MM.1S (cell line): Measurements from ENCODE around the gene MEGF11.

ENCODE experiments used
- CTCF ChIP-seq: fragments of 300-600 bp; sonication (generic); IDR thresholded peaks from 2 replicates; pipeline ENCODE4 v1.5.1; 2016; ENCODE audit warnings: antibody characterized with exemption, low read length, mixed read lengths
- EZH2 ChIP-seq: fragments of 300-600 bp; sonication (generic); optimal IDR thresholded peaks from 2 replicates; pipeline ENCODE3; 2017; ENCODE audit warnings: low read depth, mild to moderate bottlenecking, antibody characterized with exemption, low read length, mixed read lengths

GRCh38 chr15:66115568-66116206 is 137.9 kb downstream of the MEGF11 start:
- TF ChIP-seq CTCF = no peak
- no peak for TF ChIP-seq EZH2
